KBM-7 (cell line): ENCODE measurements around the gene AZGP1.
"Not testable (repeated sequence)": the region's sequence is repeated elsewhere in the genome, so short reads cannot be mapped to it uniquely, and the experiment has no call there.

Experiments used
- DNase-seq: peaks from one replicate; pipeline ENCODE4 v3.0.0-alpha.2; 2015
- in situ Hi-C: fragments of 300-500 bp; cut with MboI; formaldehyde crosslinking; loops from 2 replicates; pipeline ENCODE4 v1.14.3; 2020; ENCODE audit warnings: low sequenced_read_pairs, low pct_unique_long_range_greater_than_20kb, mixed read lengths

The AZGP1 gene

DNA sequence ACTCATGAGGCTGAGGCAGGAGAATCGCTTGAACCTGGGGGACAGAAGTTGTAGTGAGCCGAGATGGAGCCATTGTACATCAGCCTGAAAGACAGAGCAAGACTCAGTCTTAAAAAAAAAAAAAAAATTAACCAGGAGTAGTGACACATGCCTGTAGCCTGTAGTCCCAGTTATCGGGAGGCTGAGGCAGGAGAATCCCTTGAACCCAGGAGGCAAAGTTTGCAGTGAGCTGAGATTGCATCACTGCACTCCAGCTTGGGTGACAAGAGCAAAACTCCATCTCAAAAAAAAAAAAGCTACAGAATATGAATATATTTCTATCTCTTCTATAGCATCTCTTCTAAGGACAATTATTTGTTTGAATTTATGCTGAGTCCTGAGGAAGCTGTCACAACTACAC, 6.5 kb downstream of the AZGP1 start:
- no peak for DNase-seq
- in situ Hi-C loops = no loop called here

- no peak for DNase-seq
Observed at GRCh38 chr7:99958564-99959227, 17.1 kb downstream of the AZGP1 start.

DNA sequence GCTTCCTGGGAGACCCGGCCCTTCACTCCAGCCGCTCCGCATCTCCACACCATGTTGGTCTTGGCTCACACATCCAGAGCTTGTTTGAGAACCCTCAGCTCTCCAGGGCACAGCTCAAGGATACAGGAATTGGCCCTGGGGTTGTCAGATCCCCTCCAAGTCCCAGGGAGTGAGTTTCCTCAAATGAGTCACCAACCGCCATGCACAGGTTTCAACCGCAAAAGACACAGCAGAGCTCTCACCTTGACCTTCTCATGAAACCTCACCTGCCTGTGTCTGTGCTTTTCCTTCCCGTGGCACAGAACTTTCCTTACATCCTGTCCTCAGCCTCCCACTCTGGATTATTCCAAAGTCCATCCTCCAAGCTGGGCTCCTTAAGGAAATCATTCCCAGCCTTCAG, 20.6 kb downstream of the AZGP1 start:
- in situ Hi-C loops = no loop called here

More at GRCh38 chr7:99958564-99959227, 17.1 kb downstream of the AZGP1 start:
- in situ Hi-C loops = no loop called here

GRCh38 chr7:99954643-99955042, 21.2 kb downstream of the AZGP1 start:
- in situ Hi-C loops, DNase-seq: not testable (repeated sequence)

More for the DNA sequence above, 20.6 kb downstream of the AZGP1 start:
- no peak for DNase-seq

DNA sequence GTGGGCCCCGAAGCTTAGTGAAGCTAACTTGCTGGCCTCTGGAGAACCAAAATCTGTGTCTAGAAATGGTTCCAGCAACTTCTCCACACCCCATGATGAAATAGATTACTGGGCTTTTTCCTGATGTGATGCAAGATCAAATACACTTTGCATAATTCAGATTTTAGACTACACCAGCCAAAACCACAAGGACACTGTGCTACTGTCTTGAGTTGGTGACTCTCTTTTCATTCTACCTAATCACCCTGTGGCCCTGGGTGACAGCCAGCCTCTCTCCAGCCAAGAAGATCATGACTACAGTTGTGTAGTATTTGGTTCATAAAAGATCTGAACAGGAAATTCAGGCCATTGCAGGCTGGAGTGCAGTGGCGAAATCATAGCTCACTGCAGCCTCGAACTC, 22.2 kb downstream of the AZGP1 start:
- DNase-seq = no peak
- in situ Hi-C loops = no loop called here

DNA sequence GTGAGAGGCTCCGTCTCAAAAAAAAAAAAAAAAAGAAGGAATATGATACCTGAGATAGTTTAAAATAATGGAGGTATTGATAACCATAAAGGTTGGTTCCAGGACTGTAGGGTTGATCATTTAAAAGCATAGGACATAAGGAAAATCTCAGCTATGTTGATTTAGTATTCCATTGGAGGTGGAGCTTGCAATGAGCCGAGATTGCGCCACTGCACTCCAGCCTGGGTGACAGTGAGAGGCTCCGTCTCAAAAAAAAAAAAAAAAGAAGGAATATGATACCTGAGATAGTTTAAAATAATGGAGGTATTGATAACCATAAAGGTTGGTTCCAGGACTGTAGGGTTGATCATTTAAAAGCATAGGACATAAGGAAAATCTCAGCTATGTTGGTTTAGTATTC, 23.2 kb downstream of the AZGP1 start:
- in situ Hi-C loops, DNase-seq: not testable (repeated sequence)

DNA sequence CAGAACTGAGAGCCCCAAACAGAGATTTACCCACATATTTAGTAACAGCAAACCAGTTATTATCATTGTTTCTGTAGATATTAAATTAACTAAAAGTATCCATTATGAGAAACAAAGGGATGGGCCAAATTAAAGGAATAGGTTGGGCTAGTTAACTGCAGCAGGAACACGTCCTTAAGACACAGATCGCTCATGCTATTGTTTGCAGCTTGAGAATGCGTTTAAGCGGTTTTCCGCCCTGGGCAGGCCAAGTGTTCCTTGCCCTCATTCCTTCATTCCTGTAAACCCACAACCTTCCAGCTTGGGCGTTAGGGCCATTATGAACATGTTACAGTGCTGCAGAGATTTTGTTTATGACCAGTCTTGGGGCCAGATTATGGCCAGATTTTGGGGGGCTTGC, 25.0 kb downstream of the AZGP1 start:
- in situ Hi-C loops, DNase-seq: not testable (repeated sequence)

- peak; percentile 52 for DNase-seq
Observed at GRCh38 chr7:99949645-99950228, 26.1 kb downstream of the AZGP1 start.

GRCh38 chr7:99947608-99948007, 28.2 kb downstream of the AZGP1 start:
- in situ Hi-C loops = no loop called here

More at GRCh38 chr7:99949645-99950228, 26.1 kb downstream of the AZGP1 start:
- in situ Hi-C loops = no loop called here

DNA sequence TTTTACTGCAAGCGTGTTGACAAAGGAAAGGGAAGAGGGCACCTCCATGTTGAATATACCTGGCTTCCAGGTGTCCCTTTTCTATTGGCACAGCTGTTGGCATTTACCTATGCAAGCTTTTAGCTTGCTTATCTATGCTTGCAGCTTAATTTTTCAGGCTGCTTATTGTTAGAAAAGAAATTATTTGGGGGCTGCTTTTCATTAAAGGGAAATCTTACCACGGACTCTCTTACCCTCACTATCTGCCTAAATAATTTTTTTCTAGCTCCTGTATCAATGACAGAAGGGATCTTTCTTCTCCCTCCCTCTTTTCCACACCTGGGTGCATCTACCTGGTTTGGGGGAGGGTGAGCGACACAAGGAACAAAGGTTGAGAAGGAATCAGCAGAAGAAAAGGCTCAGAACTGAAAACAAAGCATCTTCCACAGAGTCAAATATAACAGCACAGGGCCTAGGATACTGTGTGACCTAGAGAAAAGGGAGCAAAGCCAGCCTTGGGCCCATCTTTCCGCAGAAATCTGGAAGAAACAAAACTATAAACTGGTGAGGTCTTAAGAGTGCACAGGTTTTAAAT, 31.2 kb downstream of the AZGP1 start:
- in situ Hi-C loops = no loop called here
- DNase-seq = no peak

More at GRCh38 chr7:99947608-99948007, 28.2 kb downstream of the AZGP1 start:
- no peak for DNase-seq

GRCh38 chr7:99943641-99944496, 32.0 kb downstream of the AZGP1 start:
- DNase-seq = no peak
- in situ Hi-C loops = no loop called here

DNA sequence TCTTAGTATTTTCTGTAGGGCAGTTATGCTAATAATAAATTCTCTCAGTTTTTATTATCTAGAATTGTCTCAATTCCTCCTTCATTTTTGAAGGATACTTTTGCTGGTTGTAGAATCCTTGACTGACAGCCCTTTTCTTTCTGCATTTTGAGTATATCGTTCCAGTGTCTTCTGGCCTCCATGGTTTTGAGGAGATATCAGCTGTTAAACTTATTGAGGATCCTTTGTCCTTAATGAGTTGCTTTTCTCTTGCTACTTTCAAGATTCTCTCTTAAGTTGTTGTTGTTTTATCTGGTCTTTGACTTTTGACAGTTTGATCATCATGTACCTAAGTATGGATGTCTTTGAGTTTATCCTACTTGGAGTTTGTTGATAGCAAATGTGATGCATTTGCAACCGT, 37.5 kb downstream of the AZGP1 start:
- no peak for DNase-seq
- in situ Hi-C loops = no loop called here

DNA sequence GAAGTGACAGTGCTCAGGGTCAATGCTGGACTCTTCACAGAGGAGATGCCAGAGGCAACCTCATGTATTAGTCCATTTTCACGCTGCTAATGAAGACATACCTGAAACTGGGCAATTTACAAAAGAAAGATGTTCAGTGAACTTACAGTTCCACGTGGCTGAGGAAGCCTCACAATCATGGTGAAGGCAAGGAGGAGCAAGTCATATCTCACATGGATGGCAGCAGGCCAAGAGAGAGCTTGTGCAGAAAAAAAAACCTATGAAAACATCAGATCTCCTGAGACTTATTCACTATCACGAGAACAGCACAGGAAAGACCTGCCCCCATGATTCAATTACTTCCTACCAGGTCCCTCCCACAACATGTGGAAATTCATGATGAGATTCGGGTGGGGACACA, 40.8 kb downstream of the AZGP1 start:
- DNase-seq, in situ Hi-C loops: not testable (repeated sequence)

DNA sequence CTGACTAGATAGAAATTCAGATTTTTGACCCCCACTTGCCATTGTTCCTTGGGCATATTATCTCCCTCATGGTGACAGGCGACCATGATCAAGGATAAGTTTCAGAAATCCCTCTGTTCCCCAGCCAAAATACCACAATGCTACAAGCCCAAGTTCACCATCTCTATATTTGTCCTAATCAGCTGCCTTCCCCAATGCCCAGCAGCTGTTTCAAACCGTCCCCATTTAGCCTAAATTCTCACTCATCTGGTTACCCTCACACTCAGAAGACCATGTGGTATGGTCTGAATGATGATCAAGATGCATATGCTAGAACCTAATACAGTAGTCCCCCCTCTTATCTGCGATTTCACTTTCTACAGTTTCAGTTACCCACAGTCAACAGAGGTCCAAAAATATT, 45.5 kb downstream of the AZGP1 start:
- in situ Hi-C loops = no loop called here
- DNase-seq = no peak

DNA sequence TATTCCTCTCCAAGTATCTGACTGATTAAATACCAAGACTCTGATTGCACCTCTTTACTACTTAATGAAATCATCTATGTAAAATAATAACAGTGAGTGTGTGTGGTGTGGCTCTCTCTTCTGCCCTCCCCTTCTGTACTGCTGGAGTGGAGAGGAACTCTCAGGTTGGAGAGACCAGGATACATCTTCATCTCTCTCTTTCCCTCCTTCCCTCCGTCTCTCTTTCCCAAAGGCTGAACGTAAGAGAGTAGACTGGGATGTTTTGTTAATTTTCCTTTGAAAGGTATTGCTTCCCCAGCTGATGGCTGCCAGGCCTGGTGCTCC, 46.1 kb downstream of the AZGP1 start:
- in situ Hi-C loops = no loop called here
- DNase-seq = no peak

DNA sequence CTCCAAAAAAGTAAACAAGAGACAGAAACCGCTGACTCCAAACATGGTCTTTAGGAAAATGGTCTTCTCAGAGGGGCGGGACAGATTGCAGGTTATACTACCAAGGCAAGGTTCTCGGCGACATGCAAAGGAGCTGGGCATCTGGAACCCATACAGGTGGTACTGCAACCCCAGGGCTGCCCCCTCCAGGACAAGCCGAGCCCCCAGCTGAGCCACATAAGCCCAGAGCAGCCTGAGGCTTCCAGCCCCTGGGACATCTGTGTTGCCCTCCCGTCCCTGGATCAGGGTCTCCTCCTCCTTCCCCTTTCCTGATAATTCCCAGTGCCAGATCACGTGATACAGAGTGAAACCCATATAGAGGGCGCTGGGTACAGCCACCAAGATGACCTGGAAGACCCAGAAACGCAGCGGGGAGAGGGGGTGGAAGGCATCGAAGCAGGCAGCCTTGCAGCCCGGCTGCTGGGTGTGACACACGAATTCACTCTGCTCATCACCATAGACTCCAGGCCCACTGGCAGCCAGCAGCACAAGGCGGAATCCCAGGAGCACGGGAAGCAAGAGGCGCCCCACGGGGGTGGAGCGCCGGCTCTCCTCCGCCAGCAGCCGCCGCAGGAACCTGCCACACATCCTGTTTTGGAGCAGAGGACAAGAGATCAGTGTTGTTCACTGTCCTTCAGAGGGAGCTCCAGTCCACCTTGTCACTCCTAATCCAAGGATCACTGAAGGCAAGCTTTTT, 46.7 kb downstream of the AZGP1 start, which contains the start of gene GJC3:
Gene GJC3, minus strand, starts transcription at position 627 of the 736 bp plus-strand sequence. Its CDS starts 0 bp downstream, at position 627.
- in situ Hi-C loops = no loop called here
- peak; percentile 81 for DNase-seq

DNA sequence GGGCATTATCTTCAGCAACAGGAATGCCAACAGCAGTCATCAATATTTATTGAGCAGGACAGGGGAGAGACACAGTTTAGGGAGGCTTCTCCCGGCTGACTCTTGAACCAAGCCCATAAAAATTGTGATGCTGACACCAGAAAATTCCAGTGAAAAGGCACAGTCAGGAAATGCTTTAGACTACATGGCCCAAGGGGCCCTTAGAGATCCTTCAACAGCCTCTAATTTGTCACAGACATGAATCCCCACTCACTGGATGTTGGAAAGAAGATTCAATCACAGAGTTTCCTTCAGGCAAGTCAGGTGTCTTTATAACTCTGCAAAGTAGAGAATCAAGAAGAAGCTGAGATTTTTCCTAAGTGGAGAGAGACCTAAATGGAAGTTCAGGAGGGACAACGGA, 47.6 kb downstream of the AZGP1 start:
- DNase-seq = no peak
- in situ Hi-C loops = no loop called here

DNA sequence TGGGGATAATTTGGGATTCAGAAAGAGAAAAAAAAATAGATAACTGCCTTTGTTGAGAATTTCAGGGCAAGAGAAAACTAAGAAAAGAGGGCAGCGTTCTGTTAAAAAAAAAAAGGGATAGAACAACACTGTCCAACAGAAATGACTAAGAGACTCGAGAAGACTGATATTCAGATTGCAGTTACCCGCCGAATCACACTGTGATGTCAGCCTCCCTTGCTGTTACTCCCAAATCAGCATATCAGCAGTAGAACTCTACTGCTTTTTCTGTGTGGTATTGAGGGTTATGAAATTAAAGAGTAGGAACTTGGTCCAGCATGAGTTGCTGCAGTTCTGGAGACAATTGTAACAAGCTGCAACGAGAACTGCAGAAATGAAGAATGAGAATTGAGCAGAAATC, 48.3 kb downstream of the AZGP1 start:
- DNase-seq = no peak
- in situ Hi-C loops = no loop called here

DNA sequence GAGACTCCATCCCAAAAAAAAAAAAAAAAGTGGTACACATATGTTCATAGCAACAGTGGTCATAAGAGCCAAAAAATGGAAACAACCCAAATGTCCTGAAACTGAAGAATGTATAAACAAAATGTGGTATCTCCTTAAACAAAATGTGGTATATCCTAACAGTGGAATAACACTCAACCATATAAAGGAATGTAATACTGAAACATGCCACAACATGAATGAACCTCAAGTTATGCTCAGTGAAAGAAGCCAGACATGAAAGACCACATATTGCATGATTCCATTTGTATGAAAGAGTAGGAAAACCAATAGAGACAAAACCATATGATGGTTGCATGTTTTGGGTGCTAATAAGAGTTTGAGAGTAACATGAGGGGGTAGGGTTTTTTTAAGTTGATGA, 49.5 kb downstream of the AZGP1 start:
- no peak for DNase-seq
- in situ Hi-C loops = no loop called here
